Measurements from ENCODE around the gene SYPL1.

The SYPL1 gene

DNA sequence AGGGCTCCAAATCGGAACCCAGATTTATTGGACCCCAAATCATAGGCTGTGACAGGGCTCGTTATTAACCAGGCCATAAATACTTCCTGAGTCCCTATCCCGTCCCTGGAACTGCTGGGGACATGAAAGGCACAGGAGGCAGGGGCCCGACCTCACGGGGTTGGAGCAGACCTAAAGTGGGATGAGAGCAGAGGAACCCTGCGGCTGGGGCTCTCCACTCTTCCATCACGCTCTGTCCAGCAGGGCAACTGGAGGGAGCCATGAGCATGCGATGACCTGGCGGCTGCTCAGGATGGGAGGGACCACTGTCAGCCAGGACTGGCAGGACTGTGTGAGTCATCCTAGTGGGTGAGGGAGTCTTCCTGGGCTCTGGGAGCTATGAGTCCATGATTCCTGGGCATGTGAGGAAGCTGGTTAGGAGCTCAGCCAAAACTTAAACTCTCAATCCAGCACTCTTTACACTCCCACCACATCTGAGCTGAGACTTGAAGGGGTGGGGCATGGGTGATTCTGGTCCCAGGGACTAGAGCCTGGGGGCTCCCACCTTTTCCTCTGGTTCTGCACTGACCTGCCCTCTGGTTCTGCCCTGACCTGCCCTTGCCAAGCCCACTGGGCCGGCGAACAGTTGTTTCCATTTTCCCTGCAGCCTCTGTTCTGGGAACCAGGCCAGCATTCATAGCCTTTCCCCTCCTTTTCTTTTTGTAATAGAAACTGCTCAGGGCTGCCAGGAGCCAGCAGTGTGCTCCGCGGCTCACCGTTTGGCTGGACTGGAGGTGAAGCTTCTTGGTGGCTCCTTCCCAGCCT, 47.1 kb downstream of the SYPL1 start:
- DNase-seq, result peak; percentile 92

DNA sequence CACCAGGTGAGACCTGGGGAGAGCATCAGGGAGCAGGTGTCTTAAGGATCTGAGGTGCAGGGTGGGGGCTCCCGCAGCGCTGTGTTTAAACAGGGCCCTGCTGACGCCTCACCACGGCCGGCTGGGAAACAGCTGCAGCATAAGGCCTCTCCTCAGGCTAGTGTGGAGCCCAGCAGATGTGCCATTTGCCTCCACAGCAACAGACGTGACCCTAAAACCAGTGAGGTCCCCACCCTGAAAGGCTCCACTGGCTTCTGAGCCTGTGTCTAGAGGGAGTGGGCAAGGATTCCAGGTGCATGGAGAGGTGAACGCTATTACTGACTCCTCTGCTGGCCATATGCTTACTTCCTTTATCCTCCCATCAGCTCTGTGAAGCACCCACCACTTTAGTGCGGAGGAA, 47.8 kb downstream of the SYPL1 start:
- no peak for DNase-seq

DNA sequence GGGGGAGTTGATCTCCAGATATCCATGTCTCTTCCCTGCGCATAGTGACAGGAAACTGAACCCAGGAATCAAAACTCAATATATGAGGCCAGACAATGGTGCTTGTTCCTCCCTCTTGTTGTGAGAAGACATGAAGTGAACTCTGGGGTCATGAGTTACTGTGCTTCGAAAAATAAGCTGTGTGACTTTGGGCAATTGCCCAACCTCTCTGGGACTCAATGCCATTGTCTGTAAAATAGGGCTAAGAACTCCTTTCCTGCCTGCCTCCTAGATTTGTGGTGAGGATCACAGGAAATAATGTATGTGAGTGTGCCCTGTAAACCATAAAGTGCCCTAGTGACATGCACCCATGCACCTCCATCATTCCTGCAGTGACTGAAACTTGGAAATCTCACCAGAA, 48.4 kb downstream of the SYPL1 start:
- DNase-seq, result no peak

DNA sequence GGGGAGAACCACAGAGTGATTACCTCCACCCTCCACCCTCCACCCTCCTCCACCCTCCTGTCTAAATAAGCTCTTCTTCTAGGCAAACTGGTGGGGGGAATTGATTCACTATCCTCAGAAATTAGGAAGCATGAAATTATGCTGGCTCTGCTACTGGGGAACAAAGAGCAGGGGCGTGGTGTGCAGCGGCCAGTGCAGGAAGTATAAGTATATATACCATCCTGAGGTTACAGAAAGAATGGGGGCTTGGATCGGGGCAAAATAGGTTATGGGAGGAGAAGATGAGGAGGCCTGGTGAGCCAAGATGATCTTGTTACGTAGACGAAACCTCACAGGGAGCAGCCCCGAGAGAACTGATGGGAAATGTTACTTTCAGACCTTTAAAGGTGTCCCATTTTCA, 49.1 kb downstream of the SYPL1 start:
- DNase-seq, result no peak

DNA sequence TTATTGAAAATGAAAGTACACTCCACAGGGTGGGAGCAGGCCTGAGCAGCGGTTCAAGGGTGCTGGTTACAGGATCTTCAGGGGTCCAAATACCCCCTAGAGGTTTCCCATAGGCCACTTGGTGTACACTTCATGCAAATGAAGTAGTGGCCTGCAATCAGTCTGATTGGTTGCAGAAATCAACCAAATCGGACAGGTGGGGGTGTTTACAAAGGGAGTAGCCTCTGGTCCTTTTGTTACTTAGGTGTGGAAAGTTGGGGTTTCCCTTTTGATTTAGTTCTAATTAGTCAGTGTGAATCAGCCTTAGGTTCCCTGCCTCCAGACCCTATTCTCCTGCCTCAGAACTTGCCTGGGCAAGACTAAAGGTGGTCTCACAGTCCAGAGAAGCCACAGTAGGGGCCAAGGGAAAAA, 49.6 kb downstream of the SYPL1 start:
- DNase-seq, result no peak

DNA sequence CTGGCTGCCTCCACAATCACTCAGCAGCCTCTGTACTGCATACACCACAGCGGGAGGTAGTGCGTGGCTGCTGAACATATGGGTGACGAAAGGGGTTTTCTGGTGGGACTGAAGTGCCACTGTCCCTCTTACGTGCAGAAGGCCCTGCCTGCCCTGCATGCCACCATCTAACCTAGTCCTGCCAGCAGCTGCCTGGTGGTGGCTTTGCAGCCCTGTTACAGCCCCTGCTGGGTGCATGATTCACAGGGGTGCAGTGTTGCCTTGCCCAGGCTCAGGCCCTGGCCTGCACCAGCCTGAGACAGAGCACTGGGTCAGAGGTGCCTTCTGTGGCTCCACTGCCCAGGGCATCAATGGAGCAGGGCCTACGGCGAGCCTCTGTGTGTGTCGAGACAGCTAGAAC, 50.1 kb downstream of the SYPL1 start:
- DNase-seq, result no peak

DNA sequence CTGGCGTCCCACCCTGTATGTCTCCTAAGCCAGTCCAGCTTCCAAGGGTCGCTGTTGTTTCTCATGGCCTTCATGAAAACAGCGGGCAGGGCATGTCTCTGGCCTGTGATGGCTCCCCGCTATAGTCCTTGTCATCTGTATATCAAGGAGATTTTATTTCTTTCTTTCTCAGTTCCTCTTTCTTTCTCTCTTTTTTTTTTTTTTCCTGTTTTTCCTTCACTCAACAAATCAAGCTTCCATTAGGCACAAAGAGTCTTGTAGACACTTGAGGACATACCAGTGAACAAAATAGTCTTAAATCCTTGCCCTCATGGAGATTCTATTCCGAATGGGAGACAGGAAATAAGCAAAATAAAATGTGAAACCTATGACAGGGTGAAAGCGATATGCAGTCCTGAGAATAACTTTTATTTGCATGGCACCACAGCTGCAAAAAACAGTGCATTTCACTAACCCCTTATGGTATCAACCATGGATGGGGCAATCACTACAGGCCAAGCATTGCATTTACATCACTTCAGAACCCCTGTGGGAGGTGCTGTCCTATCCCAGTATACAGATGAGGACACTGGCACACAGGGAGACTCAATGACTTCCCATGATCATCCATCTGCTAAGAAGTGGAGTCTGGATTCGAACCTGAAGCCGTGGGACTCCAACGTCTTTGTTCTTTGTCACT, 50.7 kb downstream of the SYPL1 start:
- DNase-seq, result no peak

DNA sequence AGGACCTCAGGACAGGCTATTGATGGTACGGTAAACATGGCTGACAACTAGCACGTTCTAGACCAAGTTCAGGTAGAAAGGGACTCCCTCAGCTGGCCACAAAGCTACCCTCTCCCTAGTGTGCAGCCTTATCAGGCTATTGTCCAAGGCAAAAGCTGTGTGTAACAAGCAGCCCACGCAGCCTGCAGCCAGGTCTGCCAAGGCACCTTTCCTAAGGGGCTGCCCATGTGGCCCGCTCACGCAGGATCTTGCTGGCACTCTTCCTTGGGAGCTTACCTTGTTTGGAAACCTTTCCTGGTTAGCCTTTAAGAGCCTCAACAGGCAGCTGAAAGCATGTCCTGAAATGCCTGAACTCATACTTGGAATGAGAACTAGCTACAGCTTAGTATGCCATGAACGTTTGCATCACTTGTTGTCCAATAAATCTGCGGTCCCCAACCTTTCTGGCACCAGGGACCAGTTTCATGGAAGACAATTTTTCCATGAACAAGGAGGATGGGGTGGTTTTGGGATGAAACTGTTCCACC, 51.7 kb downstream of the SYPL1 start:
- no peak for DNase-seq

DNA sequence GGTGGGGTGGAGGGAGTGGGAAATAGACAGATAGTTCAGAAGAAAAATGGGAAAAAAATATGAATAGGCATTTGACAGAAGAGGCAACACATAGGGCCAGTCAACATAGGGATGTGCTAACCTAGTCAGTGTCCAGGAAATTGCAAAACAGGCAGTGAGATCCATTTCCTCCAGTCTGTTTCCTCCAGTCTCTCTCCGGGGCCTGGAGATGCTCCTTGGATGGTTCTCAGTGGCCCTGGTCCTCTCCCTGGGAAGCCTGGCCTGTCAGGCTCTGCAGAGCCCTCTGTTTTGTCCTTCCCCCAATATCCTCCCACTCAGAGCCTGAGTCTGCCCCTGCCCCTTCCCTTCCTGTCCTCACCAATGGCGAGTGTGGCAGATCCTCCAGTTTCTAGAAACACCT, 52.6 kb downstream of the SYPL1 start:
- no peak for DNase-seq

DNA sequence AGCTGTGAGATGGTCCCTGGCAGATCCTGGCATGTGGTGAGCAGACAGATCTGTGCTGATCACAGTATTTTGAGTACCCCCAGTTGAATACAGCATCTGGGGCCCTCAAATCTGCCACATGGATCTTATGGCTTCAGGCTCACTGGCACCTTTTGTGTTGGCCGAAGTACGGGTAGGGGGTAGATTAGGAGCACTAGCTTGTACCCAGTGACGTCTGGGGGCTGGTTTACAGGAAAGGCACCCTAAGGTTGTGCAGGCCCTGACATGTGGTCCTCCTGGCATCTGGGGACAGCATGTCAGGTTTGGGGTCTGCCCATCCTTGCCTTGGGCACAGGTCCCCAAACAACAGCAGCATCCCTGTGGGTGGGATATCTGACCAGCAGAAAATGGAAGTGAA, 53.2 kb downstream of the SYPL1 start:
- no peak for DNase-seq

DNA sequence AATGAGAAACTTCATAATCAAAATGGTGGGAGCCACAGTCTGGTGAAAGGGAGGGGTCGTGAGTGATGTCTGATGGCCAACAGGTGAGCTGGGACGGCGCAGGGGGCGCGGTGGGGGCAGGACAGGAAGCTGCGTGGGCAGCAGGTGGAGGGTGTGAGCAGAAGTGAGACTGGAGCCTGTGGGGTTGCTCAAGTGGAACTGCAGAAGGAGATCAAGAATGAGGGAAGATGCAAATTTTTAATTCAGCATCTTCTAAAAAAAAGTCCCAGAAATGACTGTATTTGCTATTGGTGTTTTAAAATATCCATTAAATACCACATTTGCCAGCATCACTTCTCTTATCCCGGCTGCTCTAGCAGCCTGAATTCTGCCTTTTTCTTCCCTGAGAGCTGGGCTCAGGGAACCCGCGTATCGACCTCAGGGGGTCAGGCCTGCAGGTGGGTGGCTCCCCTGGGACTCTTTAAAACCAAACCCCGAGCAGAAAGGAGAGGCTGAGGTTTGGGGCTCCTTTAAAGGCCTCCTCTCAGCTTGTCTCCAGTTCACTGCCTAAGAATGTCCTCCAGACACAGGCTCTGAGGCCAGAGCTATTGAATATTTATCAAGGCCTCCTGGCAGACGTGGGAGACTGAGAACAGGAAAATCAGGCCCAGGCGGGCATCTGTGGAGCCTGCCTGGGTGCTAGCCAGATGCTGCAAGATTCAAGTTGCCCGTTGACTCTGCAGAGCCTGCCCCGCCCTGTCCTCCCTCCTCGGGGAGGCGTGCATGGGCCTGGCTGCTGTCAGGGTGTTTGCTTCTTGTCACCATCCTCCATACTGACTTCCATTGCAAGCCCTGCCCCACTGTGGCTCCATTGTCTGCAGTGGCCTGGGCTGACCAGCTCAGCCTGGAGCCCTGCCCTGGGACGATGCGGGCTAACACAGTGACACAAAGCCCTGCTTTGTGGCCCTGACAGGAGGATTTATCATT, 53.9 kb downstream of the SYPL1 start:
- no peak for DNase-seq

DNA sequence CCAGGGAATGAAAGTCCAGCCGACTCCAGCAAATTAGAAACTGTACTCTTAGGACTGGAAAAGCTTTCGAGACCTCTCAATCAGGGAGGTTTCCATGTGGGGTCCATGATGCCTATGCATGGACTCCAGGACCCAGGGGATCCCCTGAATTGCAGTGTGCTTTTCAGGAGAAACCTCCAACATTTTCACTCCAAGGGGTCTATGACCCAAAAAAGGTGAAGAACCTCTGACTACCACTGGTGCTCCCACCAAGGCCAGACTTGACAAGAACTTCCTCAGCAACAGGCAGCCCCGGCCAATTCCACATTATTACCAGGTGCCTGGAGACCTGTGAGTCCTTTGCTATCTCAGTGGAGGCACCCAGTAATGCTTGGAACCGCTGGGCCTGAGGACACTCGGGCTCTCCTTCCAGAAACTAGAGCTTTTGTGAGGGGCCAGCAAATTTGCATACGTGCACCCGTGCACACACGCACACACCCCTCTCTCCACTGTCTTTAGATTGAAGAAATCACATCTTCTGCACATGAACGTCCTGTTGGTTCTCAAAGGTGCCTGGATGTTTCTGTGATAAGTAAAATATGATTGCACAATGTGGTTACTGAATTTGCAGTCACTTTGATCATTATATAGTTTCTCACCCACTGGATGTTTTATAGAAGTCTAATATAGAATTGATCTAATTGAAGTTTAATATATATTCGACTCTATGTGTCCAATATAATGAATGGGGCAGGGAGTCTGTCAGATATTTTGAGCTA, 54.7 kb downstream of the SYPL1 start:
- DNase-seq, result no peak

DNA sequence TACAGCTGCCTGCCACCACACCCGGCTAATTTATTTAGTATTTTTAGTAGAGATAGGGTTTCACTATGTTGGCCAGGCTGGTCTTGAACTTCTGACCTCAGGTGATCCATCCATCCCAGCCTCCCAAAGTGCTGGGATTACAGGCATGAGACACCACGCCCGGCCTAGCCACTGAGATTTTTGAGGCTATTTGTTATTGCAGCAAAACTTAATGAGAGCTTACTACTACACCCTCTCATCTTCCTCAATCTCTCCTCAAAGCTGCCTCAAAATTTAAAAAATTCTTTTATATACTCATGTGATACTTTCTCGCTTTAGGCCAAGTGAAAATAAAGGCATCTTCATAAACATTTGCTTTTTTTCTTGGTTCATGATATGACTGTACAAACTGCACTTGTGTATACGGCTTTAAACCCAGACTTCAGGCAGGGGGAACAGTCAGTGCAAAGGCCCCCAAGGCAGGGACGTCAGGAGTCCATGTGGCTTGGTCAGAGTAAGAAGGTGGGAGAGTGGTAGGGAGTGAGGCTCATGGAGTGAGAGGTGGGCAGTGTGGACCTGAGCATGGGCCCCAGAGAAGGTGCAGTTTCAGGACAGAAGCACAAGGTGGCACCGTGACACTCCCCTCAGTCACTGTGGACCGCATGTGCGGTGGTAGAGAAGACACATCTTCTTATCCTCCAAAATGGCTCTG, 55.5 kb downstream of the SYPL1 start:
- peak; percentile 70 for DNase-seq

DNA sequence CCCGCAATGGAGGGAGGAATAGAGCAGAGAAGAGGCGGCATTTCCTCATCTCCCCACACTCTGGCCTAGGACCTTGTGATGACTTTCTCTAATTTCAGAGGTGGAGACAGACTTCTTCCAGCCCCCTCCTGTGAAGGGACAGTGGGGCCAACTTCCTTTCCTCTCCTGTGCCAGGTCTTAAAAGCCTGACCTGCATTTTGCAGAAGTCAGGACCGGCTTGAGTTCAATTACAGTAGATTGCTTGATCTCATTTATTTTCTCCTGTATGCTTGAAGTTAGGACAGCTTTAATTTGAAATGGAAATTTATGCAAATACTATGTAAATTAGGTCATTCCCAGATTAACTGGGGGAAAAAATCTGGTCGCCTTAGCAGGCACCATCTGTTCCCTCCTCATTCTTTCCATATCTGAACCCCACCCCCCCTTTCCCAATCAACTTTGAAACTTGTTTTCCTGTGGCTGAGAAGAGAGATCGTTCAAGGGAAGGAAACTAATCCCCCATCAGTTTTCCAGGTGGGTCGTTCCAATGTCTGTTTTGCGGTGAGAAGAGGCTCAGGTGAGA, 57.1 kb downstream of the SYPL1 start:
- no peak for DNase-seq

DNA sequence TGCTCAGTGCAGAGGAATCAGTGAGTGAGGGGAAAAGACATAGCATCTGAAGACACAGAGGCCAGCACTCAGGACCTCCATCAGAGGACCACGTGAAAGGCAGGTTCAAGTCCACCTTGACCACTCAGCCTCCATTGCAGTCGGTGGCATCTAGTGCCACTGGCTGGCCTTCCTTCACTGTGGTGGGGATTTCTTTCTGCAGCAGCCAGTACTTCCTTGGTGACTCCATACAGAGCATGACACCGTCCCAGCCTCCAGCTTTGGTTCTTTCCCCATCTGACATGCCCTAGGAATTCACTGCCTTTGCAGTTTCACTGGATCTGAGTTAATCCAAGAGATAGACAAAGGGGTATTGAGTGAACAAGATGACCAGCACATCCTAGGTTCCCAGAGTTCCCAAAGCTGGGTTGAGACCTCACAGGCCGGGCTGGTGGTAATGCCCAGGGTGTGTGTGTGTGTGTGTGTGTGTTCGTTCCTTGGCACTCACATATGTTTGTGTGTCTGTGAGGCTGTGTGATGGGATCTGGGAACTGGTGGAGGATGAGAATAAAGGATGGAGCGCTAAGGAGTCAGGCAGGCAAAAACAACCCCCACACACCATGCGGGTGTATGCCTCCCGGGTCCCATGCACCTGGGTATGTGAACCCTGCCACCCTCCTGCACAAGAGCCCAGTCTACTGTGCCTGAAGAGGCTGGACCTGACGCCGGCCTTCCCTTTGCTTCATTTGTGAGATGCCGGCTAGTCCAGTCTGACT, 57.8 kb downstream of the SYPL1 start:
- DNase-seq, result no peak

DNA sequence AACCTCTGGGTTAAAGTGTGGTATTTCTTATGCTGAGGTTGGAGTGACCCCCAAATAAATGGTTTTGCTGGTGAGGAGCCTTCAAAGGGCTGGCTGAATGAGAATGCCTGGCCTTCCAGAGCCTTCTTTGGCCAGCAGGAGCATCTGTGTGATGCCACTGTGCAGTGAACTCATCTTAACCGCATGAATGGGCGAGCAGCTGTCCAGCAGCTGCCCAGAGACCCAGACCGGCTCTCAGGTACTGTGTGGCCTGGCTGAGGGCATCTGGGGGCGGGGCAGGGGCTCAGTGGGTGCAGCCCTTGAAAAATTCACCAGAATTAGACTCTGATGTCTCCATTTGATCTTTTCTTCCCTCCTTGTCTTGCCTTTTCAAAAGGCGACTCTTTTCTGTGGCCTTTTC, 59.0 kb downstream of the SYPL1 start:
- no peak for DNase-seq

DNA sequence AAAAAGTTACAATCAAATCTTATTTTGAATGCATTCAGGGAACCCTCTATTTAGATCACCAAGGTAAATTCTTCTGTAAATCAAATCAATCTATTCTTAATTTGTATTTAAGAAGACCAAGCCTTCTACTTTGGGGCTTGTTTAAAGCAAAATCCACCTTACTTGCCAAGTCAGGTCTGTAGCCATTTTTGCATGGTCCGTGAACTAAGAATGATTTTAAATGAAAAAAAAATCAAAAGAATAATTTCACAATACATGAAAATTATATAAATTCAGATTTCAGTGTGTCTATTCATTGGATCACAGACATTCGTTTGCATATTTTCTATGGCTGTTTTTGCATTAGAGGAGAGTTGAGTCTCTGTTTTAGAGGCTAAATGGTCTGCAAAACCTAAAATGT, 59.4 kb downstream of the SYPL1 start:
- DNase-seq, result no peak

DNA sequence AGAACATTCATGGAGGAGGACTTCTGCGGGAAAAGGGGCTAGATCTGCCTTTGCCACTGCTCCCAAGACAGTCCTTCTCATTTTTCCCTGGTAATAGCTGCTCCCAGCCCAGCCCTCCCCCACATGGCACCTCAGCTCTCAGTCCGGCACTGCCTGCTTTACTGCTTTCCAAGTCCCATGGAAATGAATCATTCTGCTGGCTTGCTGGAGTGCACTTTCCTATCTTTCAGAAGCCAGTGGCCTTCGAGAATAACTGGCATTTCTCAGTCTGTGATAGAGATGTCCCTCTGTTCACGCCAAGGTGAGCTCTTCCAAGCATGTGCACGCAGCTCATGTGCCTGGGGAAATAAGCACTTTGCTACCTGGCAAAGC, 61.4 kb downstream of the SYPL1 start:
- peak; percentile 51 for DNase-seq

DNA sequence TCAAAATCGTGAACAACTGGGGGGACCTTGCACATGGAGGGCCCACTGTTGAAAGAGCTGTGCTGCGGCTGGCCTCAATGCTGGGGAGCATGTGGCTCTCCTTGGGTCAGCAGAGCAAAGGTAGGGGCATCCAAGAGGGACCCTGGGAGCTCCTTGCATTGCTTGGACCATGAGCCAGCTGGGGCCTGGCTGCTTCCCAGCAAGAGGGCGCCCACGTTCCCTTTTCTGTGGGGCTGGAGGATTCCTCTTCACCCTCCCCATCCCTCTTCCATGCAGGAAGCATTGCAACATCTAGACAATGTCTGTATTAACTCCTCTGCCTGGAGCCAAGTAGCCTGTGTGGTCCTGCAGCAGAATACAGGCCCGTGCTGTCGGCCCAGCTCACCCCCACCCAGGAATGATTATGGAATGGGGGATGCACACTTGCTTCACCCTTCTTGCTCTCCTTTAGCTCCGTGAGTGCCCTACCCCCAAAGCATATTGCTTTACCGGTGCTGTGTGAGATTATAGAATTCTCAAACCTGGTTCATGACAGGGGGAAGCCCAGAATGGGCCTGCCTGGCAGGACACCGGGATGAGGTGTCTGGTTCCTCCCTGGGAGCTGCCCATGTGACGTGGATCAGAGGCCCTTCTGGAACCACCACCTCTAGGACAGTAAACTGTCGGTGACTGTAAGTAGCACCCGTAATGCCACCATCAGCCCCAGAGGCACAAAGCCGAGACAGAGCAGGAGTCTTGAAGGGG, 61.9 kb downstream of the SYPL1 start:
- no peak for DNase-seq

DNA sequence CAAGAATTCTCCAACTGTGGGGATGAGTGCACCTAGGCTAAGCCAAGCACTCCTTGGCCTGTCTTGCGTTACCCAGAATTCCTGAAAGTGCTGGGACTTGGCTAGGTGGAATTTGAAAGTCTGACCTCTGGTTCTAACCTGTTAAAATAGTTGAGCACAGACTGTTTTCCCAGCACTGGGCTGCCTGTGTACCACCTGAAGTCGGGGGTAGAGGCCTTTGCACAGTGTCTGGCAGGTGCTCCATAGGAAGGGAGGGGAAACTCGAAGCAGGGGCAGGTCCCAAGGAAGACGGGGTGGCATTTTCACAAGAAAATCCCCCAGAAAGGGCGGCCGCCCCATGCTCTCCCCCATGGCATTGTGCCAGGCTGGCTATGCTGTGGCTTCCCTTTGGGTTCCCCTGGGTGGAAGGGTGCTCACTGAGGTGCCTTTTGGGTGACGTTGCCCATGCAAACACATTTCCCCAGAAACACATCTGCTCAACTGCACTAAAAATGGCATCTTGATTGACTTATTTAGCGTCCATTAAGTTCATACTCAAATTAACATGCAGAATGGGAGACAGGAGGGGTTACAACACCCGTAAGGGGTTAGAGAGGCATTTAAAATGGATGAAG, 62.9 kb downstream of the SYPL1 start:
- DNase-seq, result no peak

All from amniotic stem cell (primary cell).